Left hindlimb (tissue), 1 donor: Measurements from ENCODE around the gene PDE6C.

Experiments used
- DNase-seq: peaks from one replicate; pipeline ENCODE4 v3.0.0-alpha.2; 2018

Gene PDE6C

GRCh38 chr10:93710333-93710909, 98.1 kb downstream of the PDE6C start:
- no peak for DNase-seq

GRCh38 chr10:93711891-93712290, 99.6 kb downstream of the PDE6C start:
- no peak for DNase-seq

GRCh38 chr10:93712593-93712992, 100.3 kb downstream of the PDE6C start:
- no peak for DNase-seq

- DNase-seq: no peak
Measured at GRCh38 chr10:93715345-93715744, 103.0 kb downstream of the PDE6C start.
